NCI-H2029 (cell line): ENCODE measurements around the gene CPVL.
A peak's percentile ranks its signal among the peaks of the same experiment; 100 is the strongest.

Source experiments
- DNase-seq: peaks from one replicate; lab custom pipeline; 2025; lab: John Stamatoyannopoulos, UW

Gene CPVL

DNA sequence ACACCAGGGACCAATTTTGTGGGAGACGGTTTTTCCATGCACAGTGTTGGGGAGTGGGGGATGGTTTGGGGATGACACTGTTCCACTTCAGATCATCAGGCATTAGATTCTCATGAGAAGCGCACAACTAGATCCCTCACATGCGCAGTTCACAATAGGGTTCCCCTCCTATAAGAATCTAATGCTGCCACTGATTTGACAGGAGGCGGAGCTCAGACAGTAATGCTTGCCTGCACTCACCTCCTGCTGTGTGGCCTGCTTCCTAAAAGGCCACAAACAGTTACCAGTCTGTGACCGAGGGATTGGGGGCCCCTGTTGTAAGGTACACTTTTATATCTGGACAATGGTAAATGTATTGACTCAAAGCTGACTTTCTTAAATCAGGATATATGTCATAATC lies 142.6 kb downstream of the CPVL start:
- no peak for DNase-seq

GRCh38 chr7:29000717-29001076 lies 145.6 kb downstream of the CPVL start:
- DNase-seq, result no peak

- no peak for DNase-seq
Measured at GRCh38 chr7:28999895-29000716, 146.2 kb downstream of the CPVL start.

- peak; percentile 23 for DNase-seq
Measured at GRCh38 chr7:28999427-28999826, 146.9 kb downstream of the CPVL start.

DNA sequence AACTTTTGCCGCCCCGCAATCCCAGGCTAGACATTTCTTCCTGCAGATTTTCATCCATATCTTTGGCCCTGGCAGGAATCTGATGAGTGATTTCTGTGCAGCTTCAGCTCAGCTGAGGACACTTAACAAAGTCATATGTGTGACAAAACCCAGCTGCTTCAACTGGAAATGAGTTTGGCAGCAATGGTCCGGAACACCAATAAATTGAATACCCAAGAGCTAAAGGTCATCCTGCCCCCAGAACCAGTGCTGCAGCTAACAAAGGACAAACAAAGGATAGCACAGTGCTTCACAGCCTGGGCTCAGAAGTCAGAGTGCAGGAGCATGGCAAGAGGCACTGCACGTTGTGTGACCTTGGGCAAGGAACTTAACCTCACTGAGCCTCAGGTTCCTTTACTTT lies 148.2 kb downstream of the CPVL start:
- DNase-seq, result no peak

DNA sequence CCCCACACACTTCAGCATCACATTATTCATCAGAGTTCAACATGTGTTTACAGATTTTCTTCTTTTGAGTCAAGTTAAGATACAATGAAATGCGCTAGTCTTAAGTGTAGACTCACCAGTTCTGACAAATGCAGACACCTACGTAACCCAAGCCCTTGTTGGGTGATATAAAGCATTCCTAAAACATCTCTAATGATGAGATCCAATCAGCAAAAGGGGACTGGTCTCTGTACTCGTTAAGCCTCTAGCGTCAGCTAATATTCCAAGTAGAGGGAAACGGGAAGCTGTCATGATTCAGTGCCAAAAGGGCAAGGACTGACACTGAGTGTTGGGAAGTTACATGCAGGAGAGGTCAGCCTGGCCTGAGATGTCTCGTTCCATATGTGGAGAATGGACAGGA lies 149.5 kb downstream of the CPVL start:
- no peak for DNase-seq

- no peak for DNase-seq
Measured at GRCh38 chr7:28993371-28993770, 153.0 kb downstream of the CPVL start.

GRCh38 chr7:28992798-28993197 lies 153.5 kb downstream of the CPVL start:
- no peak for DNase-seq

GRCh38 chr7:28990200-28990960 lies 156.0 kb downstream of the CPVL start:
- no peak for DNase-seq

DNA sequence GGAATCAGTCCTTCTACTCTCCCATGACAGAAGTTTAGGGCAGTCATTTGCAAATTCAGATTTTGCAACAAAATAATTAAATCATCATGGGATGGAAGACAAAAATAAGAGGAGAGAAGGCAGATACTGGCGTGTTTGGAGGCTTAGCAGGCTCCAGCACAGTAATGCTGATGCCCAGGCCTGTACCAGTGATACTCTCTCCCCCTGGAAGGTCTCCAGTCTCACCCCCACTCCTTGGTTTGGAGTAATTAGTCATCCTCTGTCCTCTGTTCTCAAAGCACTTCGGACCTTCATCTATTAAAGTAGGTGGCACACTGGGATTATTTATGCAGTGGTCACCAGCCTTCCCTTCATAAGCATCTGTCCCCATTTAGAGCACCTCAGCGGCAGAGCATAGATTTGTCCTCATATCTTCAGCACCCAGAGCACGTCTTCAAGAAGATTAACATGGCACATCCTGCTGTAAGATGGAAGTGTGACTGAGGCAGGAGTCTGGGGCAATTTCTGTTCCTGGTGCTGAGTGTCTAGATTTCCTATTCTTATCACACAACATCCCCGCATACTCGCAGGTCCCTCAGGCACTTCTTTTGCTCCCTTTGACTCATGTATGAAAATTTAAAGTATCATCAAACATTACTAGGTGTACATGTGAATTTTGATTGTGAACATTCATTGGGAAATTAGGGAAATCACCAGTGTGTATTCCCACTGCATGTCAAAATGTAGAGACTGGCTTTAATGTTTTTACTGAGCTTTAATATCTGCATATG lies 156.9 kb downstream of the CPVL start:
- no peak for DNase-seq

DNA sequence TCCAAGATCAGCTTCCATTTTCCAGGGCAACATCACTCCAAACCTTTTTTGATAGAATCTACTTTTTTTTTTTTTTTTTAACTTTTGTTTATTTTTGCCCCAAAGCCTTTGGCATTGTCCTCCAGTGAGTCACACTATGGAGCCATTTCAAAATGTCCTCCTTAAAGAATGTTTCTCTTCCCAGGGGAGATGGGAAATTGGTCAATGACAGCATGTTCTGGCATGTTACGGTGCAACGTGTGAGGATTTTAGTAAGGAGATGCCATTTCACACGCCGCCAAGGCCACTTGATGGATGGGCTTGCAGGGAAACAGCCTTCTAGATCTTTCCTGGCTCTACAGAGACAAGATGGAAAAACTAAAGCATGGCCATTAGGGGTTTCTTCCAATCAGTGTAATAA lies 157.5 kb downstream of the CPVL start:
- no peak for DNase-seq

DNA sequence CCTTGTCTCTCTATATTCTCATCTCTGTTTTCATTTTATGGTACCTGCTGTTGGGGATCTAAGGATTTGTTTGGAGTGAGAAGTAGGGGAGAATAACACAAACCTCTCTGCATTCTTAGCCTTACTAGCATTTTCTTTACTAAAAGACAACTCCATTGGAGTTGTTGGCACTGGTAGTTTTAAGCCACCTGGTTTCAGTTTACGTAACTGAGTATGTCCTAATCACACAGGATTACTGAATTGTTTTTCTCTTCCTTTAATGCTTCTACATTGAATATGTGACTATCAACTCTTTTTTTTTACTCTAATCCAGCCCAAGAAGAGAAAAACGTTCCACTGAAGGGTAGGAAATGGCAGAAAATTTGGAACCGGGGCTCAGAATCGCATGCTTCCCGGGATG lies 158.2 kb downstream of the CPVL start:
- DNase-seq, result no peak

GRCh38 chr7:28986765-28987110 lies 159.6 kb downstream of the CPVL start:
- no peak for DNase-seq

GRCh38 chr7:28986028-28986764 lies 160.1 kb downstream of the CPVL start:
- DNase-seq, result no peak

- DNase-seq, result peak; percentile 2
Measured at GRCh38 chr7:28984631-28985030, 161.7 kb downstream of the CPVL start.

DNA sequence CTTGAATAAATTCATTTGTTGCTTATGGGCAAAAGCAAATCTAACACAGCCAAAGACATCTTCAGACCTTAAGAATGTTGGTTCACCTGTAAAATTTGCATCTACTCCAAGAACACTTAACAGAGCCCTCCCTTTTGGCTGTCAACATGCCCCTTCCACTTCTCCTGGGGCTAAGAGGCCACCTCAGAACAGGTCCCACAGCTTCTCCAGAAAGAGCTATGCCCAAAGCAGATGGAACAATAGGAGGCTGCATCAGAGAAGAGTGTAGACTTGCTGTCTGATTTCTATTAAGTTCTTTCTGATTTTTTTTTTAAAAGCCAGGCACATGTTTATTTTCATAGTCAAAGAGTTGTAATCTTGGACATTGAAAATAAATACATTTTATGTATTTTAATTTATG lies 162.1 kb downstream of the CPVL start:
- peak; percentile 45 for DNase-seq

GRCh38 chr7:28983396-28984190 lies 162.7 kb downstream of the CPVL start:
- DNase-seq, result peak; percentile 17

DNA sequence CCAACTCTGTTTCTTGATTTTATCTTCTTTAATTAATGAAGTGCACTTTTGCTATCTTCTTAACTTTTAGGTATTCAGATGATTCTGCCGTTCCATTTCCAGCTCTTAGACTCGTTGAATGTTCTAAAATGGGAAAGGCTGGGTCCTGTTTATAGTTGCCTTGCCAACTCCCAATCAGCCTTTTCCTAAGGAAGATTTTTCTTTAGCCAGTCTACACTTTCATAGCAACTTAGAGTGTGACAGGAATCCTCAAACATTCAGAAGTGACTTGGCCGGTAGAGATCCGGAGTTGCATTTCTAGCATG lies 165.2 kb downstream of the CPVL start:
- no peak for DNase-seq

GRCh38 chr7:28980451-28981160 lies 165.7 kb downstream of the CPVL start:
- DNase-seq, result no peak

- no peak for DNase-seq
Measured at GRCh38 chr7:28979776-28980175, 166.6 kb downstream of the CPVL start.

- DNase-seq, result no peak
Measured at GRCh38 chr7:28977881-28978280, 168.5 kb downstream of the CPVL start.
